ENCODE data around the gene L1TD1. TPM values are rescaled to one million over a fixed set of nuclear protein-coding genes. Genes with fewer than 3 reads are reported as not detected.

The L1TD1 gene
- total RNA-seq, 4 donors from 2014 or later: 0.42 TPM; not detected in 3

GRCh38 chr1:62185677-62186076 lies 9.0 kb upstream of the L1TD1 start:
- WGBS: 76% methylated on average over 3 of the region's 3 CpGs

GRCh38 chr1:62187548-62187947 lies 7.1 kb upstream of the L1TD1 start:
- no peak overlapping the region for H3K27ac ChIP-seq (replicated peaks in 1 of 4)
- H3K9me3 ChIP-seq: no peaks in the 10 kb centered on the region
- whole genome bisulfite sequencing: 99% methylated on average over 5 of the region's 5 CpGs
- H3K36me3 ChIP-seq: no peaks in the 10 kb centered on the region
- peaks cover 0 to 9% (median 0%) of the 10 kb centered on the region in 4 donors for H3K27me3 ChIP-seq
- intact Hi-C loops (cut with DNase I): no loop called here
- no peak for TF ChIP-seq POLR2A (IDR thresholded peaks at IDR 0.05; ENCODE audit: low read depth)
- no peak for TF ChIP-seq POLR2AphosphoS5 (IDR thresholded peaks at IDR 0.05)
- TF ChIP-seq CTCF (IDR thresholded peaks at IDR 0.05): no peak
- TF ChIP-seq EP300 (IDR thresholded peaks at IDR 0.05): no peak
- H3K4me3 ChIP-seq: no peak overlapping the region
- no peak for DNase-seq (ENCODE audit: extremely low spot score)
- no peaks in the 10 kb centered on the region for H3K4me1 ChIP-seq

More at GRCh38 chr1:62185677-62186076, 9.0 kb upstream of the L1TD1 start:
- TF ChIP-seq EP300 (IDR thresholded peaks at IDR 0.05): no peak
- TF ChIP-seq POLR2A (IDR thresholded peaks at IDR 0.05; ENCODE audit: low read depth): no peak
- TF ChIP-seq CTCF (IDR thresholded peaks at IDR 0.05): no peak
- no peak for TF ChIP-seq POLR2AphosphoS5 (IDR thresholded peaks at IDR 0.05)
- no peak overlapping the region for H3K4me3 ChIP-seq
- H3K27me3 ChIP-seq: peaks cover 0 to 9% (median 0%) of the 10 kb centered on the region in 4 donors
- no peaks in the 10 kb centered on the region for H3K9me3 ChIP-seq
- no peak for DNase-seq (ENCODE audit: extremely low spot score)
- H3K27ac ChIP-seq (replicated peaks in 1 of 4): no peak overlapping the region
- H3K36me3 ChIP-seq: no peaks in the 10 kb centered on the region
- H3K4me1 ChIP-seq: no peaks in the 10 kb centered on the region
- intact Hi-C loops (cut with DNase I): no loop called here

DNA sequence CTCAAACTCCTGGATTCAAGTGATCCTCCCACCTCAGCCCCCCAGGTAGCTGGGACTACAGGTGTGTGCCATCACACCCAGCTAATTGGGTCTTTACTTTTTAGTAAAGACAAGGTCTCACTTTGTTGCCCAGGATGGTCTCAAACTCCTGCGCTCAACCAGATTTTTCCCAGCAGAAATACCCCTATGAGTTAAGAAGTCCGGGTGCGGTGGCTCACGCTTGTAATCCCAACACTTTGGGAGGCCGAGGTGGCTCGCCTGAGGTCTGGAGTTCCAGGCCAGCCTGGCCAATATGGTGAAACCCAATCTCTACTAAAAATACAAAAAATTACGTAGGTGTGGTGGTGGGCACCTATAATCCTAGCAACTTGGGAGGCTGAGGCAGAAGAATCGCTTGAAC lies 6.5 kb upstream of the L1TD1 start:
- Histone ChIP-seq H3K4me1 (no peaks in the 10 kb centered on the region), H3K36me3 (no peaks in the 10 kb centered on the region), H3K4me3 (no peak overlapping the region), H3K9me3 (no peaks in the 10 kb centered on the region), H3K27ac (replicated peaks in 1 of 4) (no peak overlapping the region), H3K27me3 (peaks cover 0 to 13% (median 0%) of the 10 kb centered on the region in 4 donors)
- intact Hi-C loops (cut with DNase I): no loop called here
- WGBS: 96% methylated on average over 8 of the region's 8 CpGs
- no peak for DNase-seq (ENCODE audit: extremely low spot score)
- TF ChIP-seq POLR2A (IDR thresholded peaks at IDR 0.05; ENCODE audit: low read depth): no peak
- no peak for TF ChIP-seq EP300 (IDR thresholded peaks at IDR 0.05)
- TF ChIP-seq POLR2AphosphoS5 (IDR thresholded peaks at IDR 0.05): no peak
- TF ChIP-seq CTCF (IDR thresholded peaks at IDR 0.05): no peak

DNA sequence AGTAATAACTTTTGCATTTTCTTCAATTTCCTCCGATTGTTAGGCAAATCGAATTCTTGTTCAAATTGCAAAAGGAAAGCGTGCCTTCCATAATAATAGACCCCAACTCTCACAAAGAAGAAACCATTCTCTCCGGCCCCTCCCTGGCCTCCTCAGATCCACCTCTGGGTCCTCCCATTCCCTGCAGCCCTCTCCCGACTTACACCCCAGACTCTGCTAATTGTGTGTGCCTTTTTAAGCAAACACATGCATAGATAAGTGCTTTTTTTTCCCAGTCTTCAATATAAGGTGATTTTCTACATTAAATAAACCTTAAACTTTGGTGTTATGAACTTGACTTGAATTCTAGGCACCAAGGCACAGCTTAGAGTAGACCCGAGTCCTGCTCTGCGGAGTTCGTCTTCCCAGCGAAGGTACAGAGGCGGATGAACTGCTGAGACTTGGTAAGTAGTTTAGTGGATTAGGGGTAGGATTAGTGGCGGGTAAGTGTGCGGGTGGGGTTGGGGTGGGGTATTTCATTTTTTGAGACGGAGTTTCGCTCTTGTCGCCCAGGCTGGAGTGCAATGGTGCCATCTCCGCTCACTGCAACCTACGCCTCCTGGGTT lies 1.5 kb downstream of the L1TD1 start:
- no peak for TF ChIP-seq CTCF (IDR thresholded peaks at IDR 0.05)
- TF ChIP-seq EP300 (IDR thresholded peaks at IDR 0.05): no peak
- no peak for TF ChIP-seq POLR2A (IDR thresholded peaks at IDR 0.05; ENCODE audit: low read depth)
- no peak for TF ChIP-seq POLR2AphosphoS5 (IDR thresholded peaks at IDR 0.05)
- Histone ChIP-seq H3K27ac (replicated peaks in 1 of 4) (no peak overlapping the region), H3K4me3 (no peak overlapping the region), H3K27me3 (peaks cover 0 to 46% (median 11%) of the 10 kb centered on the region in 4 donors), H3K4me1 (peaks cover 0 to 8% (median 4%) of the 10 kb centered on the region in 4 donors), H3K9me3 (no peaks in the 10 kb centered on the region), H3K36me3 (no peaks in the 10 kb centered on the region)
- WGBS: 87% methylated on average over 15 of the region's 17 CpGs
- intact Hi-C loops (cut with DNase I): no loop called here
- DNase-seq (ENCODE audit: extremely low spot score): no peak
